ENCODE data around the gene ZNF182. TPM values are rescaled to one million over a fixed set of nuclear protein-coding genes. Genes with fewer than 3 reads are reported as not detected.
A peak's percentile ranks its signal among the peaks of the same experiment; 100 is the strongest.
"Not testable (repeated sequence)": the region's sequence is repeated elsewhere in the genome, so short reads cannot be mapped to it uniquely, and the experiment has no call there.

ZNF182 gene
- polyA plus RNA-seq, 5 donors = 9.0 to 13.7 (median 11.5) TPM

- DNase-seq = no peak
Observed at GRCh38 chrX:48002929-48003328, 860 bp downstream of the ZNF182 start.

DNA sequence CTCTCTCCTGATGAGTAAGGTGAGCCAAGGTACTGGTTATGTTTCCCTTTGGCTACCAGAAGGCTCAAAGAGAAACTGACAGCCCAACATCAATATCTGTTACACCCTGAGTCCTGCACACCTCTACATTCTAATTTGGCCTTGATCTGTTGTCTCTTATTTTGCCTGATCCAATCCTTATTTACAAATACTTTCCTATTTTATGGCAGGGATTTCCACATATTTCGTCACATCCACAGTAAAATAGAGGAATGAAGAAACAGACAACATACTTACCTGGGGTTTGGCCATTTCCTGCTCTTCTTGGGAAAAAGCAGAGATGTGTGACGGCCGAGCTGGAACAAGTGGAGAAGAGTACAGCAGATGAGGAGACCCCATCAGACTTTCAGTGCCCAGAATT is 1.5 kb downstream of the ZNF182 start:
- DNase-seq = no peak

DNA sequence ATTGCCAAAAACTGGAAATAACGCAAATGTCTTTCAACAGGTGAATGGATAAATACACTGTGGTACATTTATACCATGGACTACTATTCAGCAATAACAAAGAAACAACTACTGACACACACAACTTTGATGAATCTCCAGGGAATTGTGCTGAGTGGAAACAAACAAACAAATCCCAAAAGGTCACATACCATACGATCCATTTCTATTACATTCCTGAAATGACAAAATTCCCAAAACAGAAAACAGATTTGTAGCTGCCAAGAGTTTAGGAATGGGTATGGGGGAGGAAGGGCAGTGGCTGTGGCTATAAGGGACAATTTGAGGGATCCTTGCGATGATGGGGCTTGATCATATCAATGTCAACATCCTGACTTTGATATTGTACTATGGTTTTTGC is 2.5 kb downstream of the ZNF182 start:
- DNase-seq = no peak

- DNase-seq = no peak
Observed at GRCh38 chrX:47992669-47993068, 11.1 kb downstream of the ZNF182 start.

DNA sequence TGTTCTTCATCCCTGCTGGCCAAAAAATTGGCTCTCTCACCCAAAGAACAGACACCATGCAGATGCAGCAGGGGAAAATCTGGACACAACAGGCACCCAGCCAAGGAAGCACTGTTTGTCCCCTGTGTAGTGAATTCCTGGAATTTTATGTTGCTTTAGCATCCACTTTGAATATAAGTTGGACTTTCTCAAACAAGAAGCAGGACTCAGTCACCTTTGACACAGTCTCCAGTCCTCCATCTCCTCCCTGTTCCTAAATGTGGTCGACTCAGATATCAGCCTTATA is 11.8 kb downstream of the ZNF182 start:
- no peak for DNase-seq

GRCh38 chrX:47991263-47992094 is 12.3 kb downstream of the ZNF182 start:
- no peak for DNase-seq

GRCh38 chrX:47976254-47977151 is 27.3 kb downstream of the ZNF182 start:
- no peak for DNase-seq

DNA sequence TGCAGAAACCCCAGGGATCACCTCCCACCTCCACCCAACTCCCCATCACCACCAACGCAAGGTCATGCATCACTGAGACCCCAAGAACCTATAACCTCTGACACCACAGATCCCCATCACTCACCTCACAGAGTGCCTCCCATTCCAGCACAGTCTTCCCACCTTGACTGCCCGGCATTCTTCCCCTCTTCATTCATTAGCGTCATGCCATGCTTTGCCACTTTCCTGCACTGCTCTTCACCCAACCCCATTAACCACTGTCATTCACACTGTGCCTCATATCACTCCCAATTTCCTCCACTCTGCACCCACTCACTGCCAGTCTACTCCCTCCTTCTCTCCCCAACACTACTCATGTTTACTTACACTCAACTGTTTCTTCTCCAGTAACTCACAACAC is 30.6 kb downstream of the ZNF182 start:
- DNase-seq = no peak

- not testable (repeated sequence) for DNase-seq
Observed at GRCh38 chrX:47965526-47965925, 38.3 kb downstream of the ZNF182 start.

GRCh38 chrX:47961830-47962229 is 42.0 kb downstream of the ZNF182 start:
- not testable (repeated sequence) for DNase-seq

DNA sequence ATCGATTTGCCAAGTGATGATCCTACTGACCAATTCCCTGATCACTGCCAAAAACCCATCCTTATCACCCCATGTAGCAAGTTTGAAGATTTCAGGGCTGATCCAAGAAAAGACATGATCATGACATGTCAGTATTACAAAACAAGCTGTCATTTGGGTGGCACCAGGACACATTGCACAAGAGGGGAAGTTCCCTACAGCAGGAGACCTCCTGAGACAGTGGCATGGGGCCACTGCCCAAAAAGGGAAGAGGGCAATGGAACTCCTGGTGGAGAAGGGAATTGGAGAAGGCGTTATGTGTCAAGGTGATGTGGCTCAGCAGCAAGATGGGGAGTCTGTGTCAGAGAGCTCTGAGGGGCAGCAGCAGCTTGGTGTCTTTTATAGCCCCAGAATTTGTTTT is 43.4 kb downstream of the ZNF182 start:
- DNase-seq = no peak

- no peak for DNase-seq
Observed at GRCh38 chrX:47958761-47959342, 44.9 kb downstream of the ZNF182 start.

GRCh38 chrX:47958206-47958605 is 45.6 kb downstream of the ZNF182 start:
- DNase-seq = not testable (repeated sequence)

DNA sequence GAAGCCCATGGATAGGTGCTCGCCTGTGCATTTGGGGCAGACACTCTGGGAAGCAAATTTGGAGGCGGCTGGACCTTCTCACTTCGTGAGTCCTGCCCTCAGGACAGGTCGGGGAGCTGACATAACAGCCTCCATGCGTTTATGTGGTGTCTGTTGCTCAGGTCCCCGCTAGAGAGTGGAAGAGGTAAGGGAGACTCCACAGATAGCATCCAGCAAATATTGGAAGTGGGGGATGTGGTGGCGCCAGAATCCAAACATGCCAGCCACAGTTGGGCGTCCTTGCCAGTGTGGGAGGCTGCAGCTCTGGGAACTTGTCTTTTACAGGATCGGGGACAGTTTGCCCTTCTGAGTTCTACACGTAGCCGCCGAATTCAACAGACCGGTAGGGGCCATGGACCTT is 47.8 kb downstream of the ZNF182 start:
- no peak for DNase-seq

- not testable (repeated sequence) for DNase-seq
Observed at GRCh38 chrX:47955295-47955694, 48.5 kb downstream of the ZNF182 start.

GRCh38 chrX:47941423-47941822 is 62.4 kb downstream of the ZNF182 start:
- DNase-seq = no peak

- DNase-seq = no peak
Observed at GRCh38 chrX:47940448-47940847, 63.3 kb downstream of the ZNF182 start.

GRCh38 chrX:47936940-47937317 is 66.9 kb downstream of the ZNF182 start:
- DNase-seq = no peak

DNA sequence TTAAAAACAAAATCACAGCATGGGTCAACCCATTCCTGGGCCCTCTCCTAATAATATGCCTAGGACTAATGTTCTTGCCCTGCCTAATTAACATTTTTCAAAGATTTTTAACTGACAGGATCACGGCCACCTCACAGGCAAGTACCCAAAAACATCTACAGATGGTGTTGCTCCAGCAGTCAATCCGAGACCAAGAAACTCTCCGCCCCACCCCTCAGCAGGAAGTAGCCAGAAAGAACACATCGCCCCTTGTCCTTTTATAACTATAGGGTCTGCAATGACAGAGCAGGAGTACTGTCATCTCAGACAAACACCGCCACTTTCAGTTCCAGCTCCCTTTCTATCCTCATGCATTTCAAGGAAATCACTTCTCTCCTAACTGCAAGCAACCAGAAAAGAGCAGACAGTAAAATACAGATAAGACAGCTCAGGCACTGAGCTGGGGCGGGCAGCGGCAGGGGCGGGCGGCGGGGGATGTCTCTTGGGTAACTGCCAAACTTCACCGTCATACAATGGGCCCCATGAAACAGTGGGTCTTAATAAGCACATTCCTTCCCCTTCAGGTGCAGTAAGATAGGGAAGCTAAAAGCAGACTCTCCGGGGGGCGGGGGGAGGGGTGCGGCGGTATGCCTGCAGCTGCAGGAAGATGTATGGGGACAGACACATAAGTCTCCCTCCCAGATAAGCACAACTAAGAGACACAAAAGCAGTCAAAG is 67.4 kb downstream of the ZNF182 start:
- peak; percentile 4 to 10 for DNase-seq

- DNase-seq = peak; percentile 14 to 21
Observed at GRCh38 chrX:47933946-47934345, 69.8 kb downstream of the ZNF182 start.

DNA sequence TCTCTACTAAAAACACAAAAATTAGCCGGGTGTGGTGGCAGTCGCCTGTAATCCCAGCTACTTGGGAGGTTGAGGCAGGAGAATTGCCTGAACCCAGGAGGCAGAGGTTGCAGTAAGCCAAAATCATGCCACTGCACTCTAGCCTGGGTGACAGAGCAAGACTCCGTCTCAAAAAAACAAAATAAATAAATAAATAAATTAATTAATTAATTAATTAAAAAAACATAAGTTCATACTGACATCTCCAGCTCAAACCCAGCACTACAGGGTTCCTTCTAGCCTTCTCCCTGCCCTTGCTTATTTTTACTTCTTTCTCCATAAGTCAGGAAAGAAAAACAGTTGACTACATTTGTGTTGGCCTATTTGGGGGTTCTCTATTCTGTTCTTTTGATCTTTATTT is 71.8 kb downstream of the ZNF182 start:
- not testable (repeated sequence) for DNase-seq

DNA sequence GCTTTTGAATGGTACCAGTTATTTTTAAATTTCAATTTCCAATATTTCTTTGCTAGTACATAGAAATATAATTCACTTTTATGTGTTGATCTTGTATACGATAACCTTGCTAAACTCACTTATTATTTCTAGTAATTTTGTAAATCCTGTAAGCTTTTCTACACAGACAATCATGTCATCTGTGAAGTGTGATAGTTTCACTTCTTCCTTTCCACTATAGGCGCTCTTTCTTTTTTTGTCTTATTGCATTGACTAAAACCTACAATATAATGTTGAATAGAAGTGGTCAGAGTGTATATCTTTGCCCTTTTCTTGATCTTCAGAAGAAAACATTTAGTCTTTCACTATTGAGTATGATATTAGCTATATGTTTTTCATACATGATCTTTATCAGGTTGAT is 76.6 kb downstream of the ZNF182 start:
- no peak for DNase-seq
